IMR-90 (cell line): ENCODE data around the gene PALLD. TPM values are rescaled to one million over a fixed set of nuclear protein-coding genes. Genes with fewer than 3 reads are reported as not detected.
A peak's percentile ranks its signal among the peaks of the same experiment; 100 is the strongest.

ENCODE experiments used
- ATAC-seq: fragments of 200-7000 bp; cut with Tn5 transposase; 2 replicates; pipeline ENCODE4 v1.9.1; 2020; ENCODE audit warnings: low read depth, mild to moderate bottlenecking, moderate library complexity
- BruUV-seq: library from RNA; stranded (reverse); fragments of 400-500 nt; replicated peaks from 2 replicates; lab custom pipeline; 2021; lab: Mats Ljungman, UMichigan
- CTCF ChIA-PET: fragments of 300-600 bp; formaldehyde crosslinking; extraction: SDS; loops from one replicate; lab custom pipeline; 2021; ENCODE audit warnings: antibody characterized with exemption; lab: Yijun Ruan, JAX
- POLR2A ChIA-PET: fragments of 300-600 bp; sonication (Branson Sonifier 250); formaldehyde crosslinking; loops from one replicate; lab custom pipeline; 2022; ENCODE audit warnings: antibody characterized with exemption; ENCODE audit not compliant: unreplicated experiment; lab: Charles Lee
- DNase-seq: peaks from one replicate; pipeline ENCODE4 v3.0.0; 2013
- H2AFZ ChIP-seq: replicated peaks from 2 replicates; pipeline ENCODE3; 2013; ENCODE audit warnings: low read length, mild to moderate bottlenecking; ENCODE audit not compliant: poor library complexity
- H2AK5ac ChIP-seq: 2 replicates; pipeline ENCODE4 v1.6.1; 2013; ENCODE audit warnings: low read depth, low read length, inconsistent platforms
- H2AK9ac ChIP-seq: replicated peaks from 2 replicates; pipeline ENCODE3; 2013; ENCODE audit warnings: mild to moderate bottlenecking, low read depth, low read length, moderate library complexity; ENCODE audit not compliant: poor library complexity
- H2BK120ac ChIP-seq: 2 replicates; pipeline ENCODE4 v1.6.1; 2013; ENCODE audit warnings: low read depth, low read length, inconsistent platforms
- H2BK15ac ChIP-seq: 3 replicates; pipeline ENCODE4 v1.6.1; 2013; ENCODE audit warnings: low read depth, low read length, inconsistent platforms
- H2BK20ac ChIP-seq: 2 replicates; pipeline ENCODE4 v1.6.1; 2013; ENCODE audit warnings: low read depth, mild to moderate bottlenecking, inconsistent platforms, low read length, moderate library complexity
- H2BK5ac ChIP-seq: 2 replicates; pipeline ENCODE4 v1.6.1; 2013; ENCODE audit warnings: mild to moderate bottlenecking, low read depth, low read length, inconsistent platforms; ENCODE audit not compliant: poor library complexity, severe bottlenecking
- H3K14ac ChIP-seq: replicated peaks from 2 replicates; pipeline ENCODE4 v1.6.1; 2013; ENCODE audit warnings: low read depth, low read length, inconsistent platforms
- H3K18ac ChIP-seq: 2 replicates; pipeline ENCODE4 v1.6.1; 2013; ENCODE audit warnings: low read depth, low read length, control low read depth
- H3K23ac ChIP-seq: 2 replicates; pipeline ENCODE4 v1.6.1; 2013; ENCODE audit warnings: low read depth, low read length, inconsistent platforms
- H3K27ac ChIP-seq: 2 replicates; pipeline ENCODE4 v1.5.1; 2013; ENCODE audit warnings: mild to moderate bottlenecking, control low read depth, low read length; ENCODE audit not compliant: insufficient read depth
- H3K27me3 ChIP-seq: 2 replicates; pipeline ENCODE4 v1.6.1; 2013; ENCODE audit warnings: low read length; ENCODE audit not compliant: control insufficient read depth, insufficient read depth
- H3K36me3 ChIP-seq: 2 replicates; pipeline ENCODE4 v1.6.1; 2013; ENCODE audit warnings: low read length, mixed read lengths; ENCODE audit not compliant: control insufficient read depth, insufficient read depth
- H3K4ac ChIP-seq: 2 replicates; pipeline ENCODE4 v1.6.1; 2013; ENCODE audit warnings: low read depth, low read length, inconsistent platforms
- H3K4me1 ChIP-seq: 2 replicates; pipeline ENCODE4 v1.6.1; 2013; ENCODE audit warnings: low read length, mixed read lengths; ENCODE audit not compliant: control insufficient read depth, insufficient read depth
- H3K4me2 ChIP-seq: 2 replicates; pipeline ENCODE4 v1.6.1; 2013; ENCODE audit warnings: low read depth, mild to moderate bottlenecking, control low read depth, low read length, moderate library complexity
- H3K4me3 ChIP-seq: 2 replicates; pipeline ENCODE4 v1.5.1; 2013; ENCODE audit warnings: low read depth, mild to moderate bottlenecking, control low read depth, low read length, moderate library complexity; ENCODE audit not compliant: insufficient read depth
- H3K56ac ChIP-seq: 2 replicates; pipeline ENCODE4 v1.6.1; 2013; ENCODE audit warnings: low read length, inconsistent platforms; ENCODE audit not compliant: insufficient read depth; ENCODE audit errors: extremely low read depth
- H3K79me1 ChIP-seq, 2 experiments: 2 replicates each; pipeline ENCODE4 v1.6.1; 2013; ENCODE audit warnings: low read length in 2 of 2, inconsistent platforms in 1 of 2, low read depth in 1 of 2
- H3K9ac ChIP-seq: 2 replicates; pipeline ENCODE4 v1.6.1; 2013; ENCODE audit warnings: low read depth, low read length, control low read depth
- H3K9me1 ChIP-seq: 2 replicates; pipeline ENCODE4 v1.6.1; 2013; ENCODE audit warnings: low read length, inconsistent platforms; ENCODE audit not compliant: insufficient read depth
- H3K9me3 ChIP-seq: 2 replicates; pipeline ENCODE4 v1.6.1; 2013; ENCODE audit warnings: low read length; ENCODE audit not compliant: control insufficient read depth, insufficient read depth
- H4K20me1 ChIP-seq: 2 replicates; pipeline ENCODE4 v1.6.1; 2013; ENCODE audit warnings: low read length, inconsistent platforms; ENCODE audit not compliant: insufficient read depth
- H4K5ac ChIP-seq: 2 replicates; pipeline ENCODE4 v1.6.1; 2013; ENCODE audit warnings: mild to moderate bottlenecking, low read depth, low read length, control low read depth
- H4K8ac ChIP-seq, 2 experiments: 2 replicates each; pipeline ENCODE4 v1.6.1; 2013; ENCODE audit warnings: low read depth in 2 of 2, low read length in 2 of 2, control low read depth in 1 of 2, inconsistent platforms in 1 of 2
- H4K91ac ChIP-seq: 2 replicates; pipeline ENCODE4 v1.6.1; 2013; ENCODE audit warnings: low read depth, low read length, inconsistent platforms; ENCODE audit not compliant: insufficient read depth
- CHD1 ChIP-seq: IDR thresholded peaks from 2 replicates; pipeline ENCODE4 v1.6.1; 2012; ENCODE audit warnings: low read depth, low read length, improper control_type of control experiment
- MAFK ChIP-seq: IDR thresholded peaks from 2 replicates; pipeline ENCODE4 v1.6.1; 2012; ENCODE audit warnings: low read depth, low read length, improper control_type of control experiment
- USF2 ChIP-seq: fragments of 150-350 bp; IDR thresholded peaks from 2 replicates; pipeline ENCODE4 v1.6.1; 2017; ENCODE audit warnings: mild to moderate bottlenecking, antibody characterized with exemption, low read length, low read depth
- WGBS, 2 experiments: methylation state at CpG; one replicate each; pipeline versions ENCODE4 v1.1.5 to v1.1.7; 2013; ENCODE audit warnings: missing lambda C conversion rate in 2 of 2; ENCODE audit not compliant: insufficient read length in 1 of 2; ENCODE audit errors: extremely low coverage in 2 of 2; 5-methylcytosine and 5-hydroxymethylcytosine counted together
- dilution Hi-C: fragments of 300-500 bp; cut with HindIII; formaldehyde crosslinking; loops from one replicate; pipeline ENCODE4 v1.14.3; 2018; ENCODE audit warnings: low sequenced_read_pairs; ENCODE audit not compliant: unreplicated experiment
- in situ Hi-C: fragments of 300-500 bp; cut with MboI; formaldehyde crosslinking; loops from 3 replicates; pipeline ENCODE4 v1.14.3; 2019; ENCODE audit warnings: low sequenced_read_pairs, inconsistent platforms, mixed read lengths
- intact Hi-C: fragments of 100-400 bp; cut with micrococcal nuclease; formaldehyde crosslinking; loops from 2 replicates; pipeline ENCODE4 v1.10.0; 2022
- polyA plus RNA-seq, 3 experiments: library from polyadenylated mRNA; depleted of rRNA; stranded (reverse); fragments of >200 nt; gene quantifications; 2 replicates each; pipeline ENCODE4 v1.2.3, GENCODE V29; 2012; ENCODE audit warnings: low replicate concordance in 1 of 3
- total RNA-seq: library from RNA; depleted of rRNA; stranded (reverse); fragments of >200 nt; gene quantifications from 2 replicates; pipeline ENCODE4 v1.2.3, GENCODE V29; 2012

Gene PALLD
- total and polyA plus RNA-seq, 2 of the 4 experiments (the other 2 are of a cell fraction) = 91.0 to 91.9 TPM

GRCh38 chr4:168488869-168489274 is 8.0 kb upstream of the PALLD start:
- Histone ChIP-seq H3K9me3 (no peaks in the 10 kb centered on the region), H2BK20ac (no peak overlapping the region), H3K4me3 (no peak overlapping the region), H3K4me1 (peaks cover 16% of the 10 kb centered on the region), H2AK5ac (no peak overlapping the region), H4K5ac (no peak overlapping the region), H3K4me2 (no peak overlapping the region), H3K18ac (no peak overlapping the region), H3K27ac (no peak overlapping the region), H3K23ac (no peak overlapping the region), H3K9me1 (peaks cover 14% of the 10 kb centered on the region), H2BK120ac (no peak overlapping the region; the same call in 1 of the 2 replicates), H2BK5ac (no peak overlapping the region), H3K27me3 (no peaks in the 10 kb centered on the region), H3K9ac (no peak overlapping the region), H4K8ac (0 out of 4 replicates have a peak overlapping the region, but pooled peaks of 1 of the 2 experiments have one; percentile 12), H2AK9ac (no peak overlapping the region), H4K20me1 (no peaks in the 10 kb centered on the region), H3K4ac (no peak overlapping the region), H3K36me3 (no peaks in the 10 kb centered on the region), H3K79me1 (no peaks in the 10 kb centered on the region), H2AFZ (no peak overlapping the region), H2BK15ac (no peak overlapping the region), H3K14ac (0 out of 2 replicates have a peak overlapping the region, but pooled peaks have one; percentile 35), H4K91ac (no peak overlapping the region), H3K56ac (no peak overlapping the region)
- intact Hi-C loops (loop anchor here (10.0 kb wide), 1 partner anchor 304 kb away; no protein-coding TSS in a partner anchor), in situ Hi-C loops (no loop called here), dilution Hi-C loops (no loop called here)
- no TSS peak for BruUV-seq
- ChIA-PET POLR2A (no interaction called here), CTCF (interaction anchor here (0.6 kb wide), 1 partner anchor 294 kb away, joined by 3 read pairs; no protein-coding TSS in a partner anchor)
- no peak for ATAC-seq
- TF ChIP-seq CHD1 (no peak), MAFK (no peak), USF2 (no peak)
- no peak for DNase-seq
- 83% methylated on average over 1 of the region's 3 CpGs; no CpG with 5 or more reads in 1 of the 2 experiments for WGBS, 2 experiments
